IMR-90 (cell line): ENCODE measurements around the gene COPS7A. TPM values are rescaled to one million over a fixed set of nuclear protein-coding genes. Genes with fewer than 3 reads are reported as not detected.
A peak's percentile ranks its signal among the peaks of the same experiment; 100 is the strongest.

Source experiments
- ATAC-seq: fragments of 200-7000 bp; cut with Tn5 transposase; 2 replicates; pipeline ENCODE4 v1.9.1; 2020; ENCODE audit warnings: low read depth, mild to moderate bottlenecking, moderate library complexity
- BruUV-seq: library from RNA; stranded (reverse); fragments of 400-500 nt; replicated peaks from 2 replicates; lab custom pipeline; 2021; lab: Mats Ljungman, UMichigan
- CTCF ChIA-PET: fragments of 300-600 bp; formaldehyde crosslinking; extraction: SDS; loops from one replicate; lab custom pipeline; 2021; ENCODE audit warnings: antibody characterized with exemption; lab: Yijun Ruan, JAX
- POLR2A ChIA-PET: fragments of 300-600 bp; sonication (Branson Sonifier 250); formaldehyde crosslinking; loops from one replicate; lab custom pipeline; 2022; ENCODE audit warnings: antibody characterized with exemption; ENCODE audit not compliant: unreplicated experiment; lab: Charles Lee
- DNase-seq: peaks from one replicate; pipeline ENCODE4 v3.0.0; 2013
- H2AFZ ChIP-seq: replicated peaks from 2 replicates; pipeline ENCODE3; 2013; ENCODE audit warnings: low read length, mild to moderate bottlenecking; ENCODE audit not compliant: poor library complexity
- H2AK5ac ChIP-seq: 2 replicates; pipeline ENCODE4 v1.6.1; 2013; ENCODE audit warnings: low read depth, low read length, inconsistent platforms
- H2AK9ac ChIP-seq: replicated peaks from 2 replicates; pipeline ENCODE3; 2013; ENCODE audit warnings: mild to moderate bottlenecking, low read depth, low read length, moderate library complexity; ENCODE audit not compliant: poor library complexity
- H2BK120ac ChIP-seq: 2 replicates; pipeline ENCODE4 v1.6.1; 2013; ENCODE audit warnings: low read depth, low read length, inconsistent platforms
- H2BK15ac ChIP-seq: 3 replicates; pipeline ENCODE4 v1.6.1; 2013; ENCODE audit warnings: low read depth, low read length, inconsistent platforms
- H2BK20ac ChIP-seq: 2 replicates; pipeline ENCODE4 v1.6.1; 2013; ENCODE audit warnings: low read depth, mild to moderate bottlenecking, inconsistent platforms, low read length, moderate library complexity
- H2BK5ac ChIP-seq: 2 replicates; pipeline ENCODE4 v1.6.1; 2013; ENCODE audit warnings: mild to moderate bottlenecking, low read depth, low read length, inconsistent platforms; ENCODE audit not compliant: poor library complexity, severe bottlenecking
- H3K14ac ChIP-seq: replicated peaks from 2 replicates; pipeline ENCODE4 v1.6.1; 2013; ENCODE audit warnings: low read depth, low read length, inconsistent platforms
- H3K18ac ChIP-seq: 2 replicates; pipeline ENCODE4 v1.6.1; 2013; ENCODE audit warnings: low read depth, low read length, control low read depth
- H3K23ac ChIP-seq: 2 replicates; pipeline ENCODE4 v1.6.1; 2013; ENCODE audit warnings: low read depth, low read length, inconsistent platforms
- H3K27ac ChIP-seq: 2 replicates; pipeline ENCODE4 v1.5.1; 2013; ENCODE audit warnings: mild to moderate bottlenecking, control low read depth, low read length; ENCODE audit not compliant: insufficient read depth
- H3K27me3 ChIP-seq: 2 replicates; pipeline ENCODE4 v1.6.1; 2013; ENCODE audit warnings: low read length; ENCODE audit not compliant: control insufficient read depth, insufficient read depth
- H3K36me3 ChIP-seq: 2 replicates; pipeline ENCODE4 v1.6.1; 2013; ENCODE audit warnings: low read length, mixed read lengths; ENCODE audit not compliant: control insufficient read depth, insufficient read depth
- H3K4ac ChIP-seq: 2 replicates; pipeline ENCODE4 v1.6.1; 2013; ENCODE audit warnings: low read depth, low read length, inconsistent platforms
- H3K4me1 ChIP-seq: 2 replicates; pipeline ENCODE4 v1.6.1; 2013; ENCODE audit warnings: low read length, mixed read lengths; ENCODE audit not compliant: control insufficient read depth, insufficient read depth
- H3K4me2 ChIP-seq: 2 replicates; pipeline ENCODE4 v1.6.1; 2013; ENCODE audit warnings: low read depth, mild to moderate bottlenecking, control low read depth, low read length, moderate library complexity
- H3K4me3 ChIP-seq: 2 replicates; pipeline ENCODE4 v1.5.1; 2013; ENCODE audit warnings: low read depth, mild to moderate bottlenecking, control low read depth, low read length, moderate library complexity; ENCODE audit not compliant: insufficient read depth
- H3K56ac ChIP-seq: 2 replicates; pipeline ENCODE4 v1.6.1; 2013; ENCODE audit warnings: low read length, inconsistent platforms; ENCODE audit not compliant: insufficient read depth; ENCODE audit errors: extremely low read depth
- H3K79me1 ChIP-seq, 2 experiments: 2 replicates each; pipeline ENCODE4 v1.6.1; 2013; ENCODE audit warnings: low read length in 2 of 2, inconsistent platforms in 1 of 2, low read depth in 1 of 2
- H3K9ac ChIP-seq: 2 replicates; pipeline ENCODE4 v1.6.1; 2013; ENCODE audit warnings: low read depth, low read length, control low read depth
- H3K9me1 ChIP-seq: 2 replicates; pipeline ENCODE4 v1.6.1; 2013; ENCODE audit warnings: low read length, inconsistent platforms; ENCODE audit not compliant: insufficient read depth
- H3K9me3 ChIP-seq: 2 replicates; pipeline ENCODE4 v1.6.1; 2013; ENCODE audit warnings: low read length; ENCODE audit not compliant: control insufficient read depth, insufficient read depth
- H4K20me1 ChIP-seq: 2 replicates; pipeline ENCODE4 v1.6.1; 2013; ENCODE audit warnings: low read length, inconsistent platforms; ENCODE audit not compliant: insufficient read depth
- H4K5ac ChIP-seq: 2 replicates; pipeline ENCODE4 v1.6.1; 2013; ENCODE audit warnings: mild to moderate bottlenecking, low read depth, low read length, control low read depth
- H4K8ac ChIP-seq, 2 experiments: 2 replicates each; pipeline ENCODE4 v1.6.1; 2013; ENCODE audit warnings: low read depth in 2 of 2, low read length in 2 of 2, control low read depth in 1 of 2, inconsistent platforms in 1 of 2
- H4K91ac ChIP-seq: 2 replicates; pipeline ENCODE4 v1.6.1; 2013; ENCODE audit warnings: low read depth, low read length, inconsistent platforms; ENCODE audit not compliant: insufficient read depth
- BHLHE40 ChIP-seq: fragments of 150-350 bp; IDR thresholded peaks from 2 replicates; pipeline ENCODE4 v1.6.1; 2016; ENCODE audit warnings: mild to moderate bottlenecking, low read depth, low read length
- CEBPB ChIP-seq: IDR thresholded peaks from 2 replicates; pipeline ENCODE4 v1.6.1; 2012; ENCODE audit warnings: low read depth, low read length, improper control_type of control experiment
- CHD1 ChIP-seq: IDR thresholded peaks from 2 replicates; pipeline ENCODE4 v1.6.1; 2012; ENCODE audit warnings: low read depth, low read length, improper control_type of control experiment
- FOS ChIP-seq: fragments of 150-350 bp; IDR thresholded peaks from 2 replicates; pipeline ENCODE4 v1.6.1; 2016; ENCODE audit warnings: low read depth, low read length
- MAFK ChIP-seq: IDR thresholded peaks from 2 replicates; pipeline ENCODE4 v1.6.1; 2012; ENCODE audit warnings: low read depth, low read length, improper control_type of control experiment
- MAZ ChIP-seq: IDR thresholded peaks from 2 replicates; pipeline ENCODE4 v1.6.1; 2012; ENCODE audit warnings: low read depth, mild to moderate bottlenecking, low read length, improper control_type of control experiment, moderate library complexity, borderline replicate concordance
- MXI1 ChIP-seq: IDR thresholded peaks from 2 replicates; pipeline ENCODE4 v1.6.1; 2012; ENCODE audit warnings: low read depth, mild to moderate bottlenecking, low read length, moderate library complexity, borderline replicate concordance
- NFE2L2 ChIP-seq: fragments of 150-350 bp; IDR thresholded peaks from 2 replicates; pipeline ENCODE4 v1.6.1; 2016; ENCODE audit warnings: low read depth, mild to moderate bottlenecking, low read length
- POLR2A ChIP-seq: IDR thresholded peaks from 2 replicates; pipeline ENCODE4 v1.6.1; 2012; ENCODE audit warnings: mild to moderate bottlenecking, low read depth, low read length
- RAD21 ChIP-seq: IDR thresholded peaks from 2 replicates; pipeline ENCODE4 v1.6.1; 2012; ENCODE audit warnings: low read length, improper control_type of control experiment
- RCOR1 ChIP-seq: IDR thresholded peaks from 2 replicates; pipeline ENCODE4 v1.6.1; 2012; ENCODE audit warnings: mild to moderate bottlenecking, low read length, improper control_type of control experiment; ENCODE audit not compliant: insufficient replicate concordance
- RFX5 ChIP-seq: IDR thresholded peaks from 2 replicates; pipeline ENCODE4 v1.8.0; 2012; ENCODE audit warnings: low read depth, mild to moderate bottlenecking, low read length, moderate library complexity
- SMC3 ChIP-seq: fragments of 150-350 bp; IDR thresholded peaks from 2 replicates; pipeline ENCODE4 v1.6.1; 2016; ENCODE audit warnings: low read depth, mild to moderate bottlenecking, antibody characterized with exemption, low read length, moderate library complexity
- USF2 ChIP-seq: fragments of 150-350 bp; IDR thresholded peaks from 2 replicates; pipeline ENCODE4 v1.6.1; 2017; ENCODE audit warnings: mild to moderate bottlenecking, antibody characterized with exemption, low read length, low read depth
- WGBS, 2 experiments: methylation state at CpG; one replicate each; pipeline versions ENCODE4 v1.1.5 to v1.1.7; 2013; ENCODE audit warnings: missing lambda C conversion rate in 2 of 2; ENCODE audit not compliant: insufficient read length in 1 of 2; ENCODE audit errors: extremely low coverage in 2 of 2; 5-methylcytosine and 5-hydroxymethylcytosine counted together
- dilution Hi-C: fragments of 300-500 bp; cut with HindIII; formaldehyde crosslinking; loops from one replicate; pipeline ENCODE4 v1.14.3; 2018; ENCODE audit warnings: low sequenced_read_pairs; ENCODE audit not compliant: unreplicated experiment
- in situ Hi-C: fragments of 300-500 bp; cut with MboI; formaldehyde crosslinking; loops from 3 replicates; pipeline ENCODE4 v1.14.3; 2019; ENCODE audit warnings: low sequenced_read_pairs, inconsistent platforms, mixed read lengths
- intact Hi-C: fragments of 100-400 bp; cut with micrococcal nuclease; formaldehyde crosslinking; loops from 2 replicates; pipeline ENCODE4 v1.10.0; 2022
- polyA plus RNA-seq, 3 experiments: library from polyadenylated mRNA; depleted of rRNA; stranded (reverse); fragments of >200 nt; gene quantifications; 2 replicates each; pipeline ENCODE4 v1.2.3, GENCODE V29; 2012; ENCODE audit warnings: low replicate concordance in 1 of 3
- total RNA-seq: library from RNA; depleted of rRNA; stranded (reverse); fragments of >200 nt; gene quantifications from 2 replicates; pipeline ENCODE4 v1.2.3, GENCODE V29; 2012
- TF ChIP-seq, protein P1 (sequence below): fragments of 150-350 bp; IDR thresholded peaks from 2 replicates; pipeline ENCODE4 v1.6.1; 2016; ENCODE audit warnings: low read depth, mild to moderate bottlenecking, low read length, moderate library complexity, borderline replicate concordance
- TF ChIP-seq, protein P2 (sequence below): conservative IDR thresholded peaks from 2 replicates; pipeline ENCODE4 v1.5.1; 2012; ENCODE audit warnings: mild to moderate bottlenecking, low read depth, low read length, improper control_type of control experiment

Gene COPS7A
- total and polyA plus RNA-seq, 2 of the 4 experiments (the other 2 are of a cell fraction): 58.8 to 135 TPM

DNA sequence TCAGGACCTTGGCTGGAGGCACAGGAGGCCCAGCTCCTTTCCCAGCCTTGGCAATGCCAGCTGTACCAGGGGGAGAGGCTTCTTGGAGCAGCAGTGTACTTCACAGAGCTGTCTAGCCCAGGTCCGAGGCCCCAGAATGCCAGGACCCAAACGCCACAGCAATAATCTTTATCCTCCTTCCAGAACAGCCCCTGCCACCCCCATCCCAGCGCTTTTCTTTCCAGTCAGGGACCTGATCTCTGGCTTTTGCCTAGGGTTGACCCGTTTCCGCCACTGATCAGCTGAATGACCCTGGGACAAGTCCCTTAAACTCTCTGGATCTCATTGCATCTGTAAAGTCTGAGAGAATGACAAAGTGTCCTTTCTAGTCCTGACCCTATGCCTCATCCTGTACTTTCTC is 53.5 kb downstream of the COPS7A start:
- H2AK5ac ChIP-seq: no peak overlapping the region
- no peaks in the 10 kb centered on the region for H3K9me3 ChIP-seq
- DNase-seq (no peak), ATAC-seq (no peak)
- H3K79me1 ChIP-seq: no peaks in the 10 kb centered on the region
- no peak overlapping the region for H2AFZ ChIP-seq
- H4K91ac ChIP-seq: no peak overlapping the region
- H2BK120ac ChIP-seq: no peak overlapping the region
- dilution Hi-C loops (no loop called here), intact Hi-C loops (no loop called here), in situ Hi-C loops (no loop called here)
- no peak overlapping the region; the same call in 1 of the 2 replicates for H3K23ac ChIP-seq
- H4K8ac ChIP-seq: no peak overlapping the region
- H3K27me3 ChIP-seq: no peaks in the 10 kb centered on the region
- no peak overlapping the region for H2BK5ac ChIP-seq
- BruUV-seq: no TSS peak
- H2AK9ac ChIP-seq: peak overlapping the region; percentile 45
- peaks cover 4% of the 10 kb centered on the region; the same call in 1 of the 2 replicates for H3K4me1 ChIP-seq
- no peak overlapping the region for H3K27ac ChIP-seq
- WGBS, 2 experiments: 92% methylated on average over 2 of the region's 5 CpGs; no CpG with 5 or more reads in 1 of the 2 experiments
- H3K56ac ChIP-seq: no peak overlapping the region
- H3K4me2 ChIP-seq: no peak overlapping the region
- H4K20me1 ChIP-seq: no peaks in the 10 kb centered on the region
- H3K4me3 ChIP-seq: no peak overlapping the region
- POLR2A ChIA-PET: no interaction called here
- CTCF ChIA-PET: interaction anchor here (1.2 to 2.3 kb wide), 2 partner anchors 11 to 24 kb away, joined by 4 to 16 read pairs; partner anchors contain the start of gene MLF2
- no peak overlapping the region for H3K4ac ChIP-seq
- H3K36me3 ChIP-seq: no peaks in the 10 kb centered on the region
- no peak overlapping the region for H2BK20ac ChIP-seq
- no peak overlapping the region for H2BK15ac ChIP-seq
- TF ChIP-seq CHD1 (no peak), MXI1 (no peak), RCOR1 (no peak), FOS (no peak), NFE2L2 (no peak), MAFK (no peak), RFX5 (no peak), MAZ (no peak), BHLHE40 (no peak), POLR2A (no peak), RAD21 (no peak), USF2 (no peak), SMC3 (no peak), CEBPB (no peak)
- TF ChIP-seq, protein P1, sequence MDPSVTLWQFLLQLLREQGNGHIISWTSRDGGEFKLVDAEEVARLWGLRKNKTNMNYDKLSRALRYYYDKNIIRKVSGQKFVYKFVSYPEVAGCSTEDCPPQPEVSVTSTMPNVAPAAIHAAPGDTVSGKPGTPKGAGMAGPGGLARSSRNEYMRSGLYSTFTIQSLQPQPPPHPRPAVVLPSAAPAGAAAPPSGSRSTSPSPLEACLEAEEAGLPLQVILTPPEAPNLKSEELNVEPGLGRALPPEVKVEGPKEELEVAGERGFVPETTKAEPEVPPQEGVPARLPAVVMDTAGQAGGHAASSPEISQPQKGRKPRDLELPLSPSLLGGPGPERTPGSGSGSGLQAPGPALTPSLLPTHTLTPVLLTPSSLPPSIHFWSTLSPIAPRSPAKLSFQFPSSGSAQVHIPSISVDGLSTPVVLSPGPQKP: no peak
- TF ChIP-seq, protein P2, sequence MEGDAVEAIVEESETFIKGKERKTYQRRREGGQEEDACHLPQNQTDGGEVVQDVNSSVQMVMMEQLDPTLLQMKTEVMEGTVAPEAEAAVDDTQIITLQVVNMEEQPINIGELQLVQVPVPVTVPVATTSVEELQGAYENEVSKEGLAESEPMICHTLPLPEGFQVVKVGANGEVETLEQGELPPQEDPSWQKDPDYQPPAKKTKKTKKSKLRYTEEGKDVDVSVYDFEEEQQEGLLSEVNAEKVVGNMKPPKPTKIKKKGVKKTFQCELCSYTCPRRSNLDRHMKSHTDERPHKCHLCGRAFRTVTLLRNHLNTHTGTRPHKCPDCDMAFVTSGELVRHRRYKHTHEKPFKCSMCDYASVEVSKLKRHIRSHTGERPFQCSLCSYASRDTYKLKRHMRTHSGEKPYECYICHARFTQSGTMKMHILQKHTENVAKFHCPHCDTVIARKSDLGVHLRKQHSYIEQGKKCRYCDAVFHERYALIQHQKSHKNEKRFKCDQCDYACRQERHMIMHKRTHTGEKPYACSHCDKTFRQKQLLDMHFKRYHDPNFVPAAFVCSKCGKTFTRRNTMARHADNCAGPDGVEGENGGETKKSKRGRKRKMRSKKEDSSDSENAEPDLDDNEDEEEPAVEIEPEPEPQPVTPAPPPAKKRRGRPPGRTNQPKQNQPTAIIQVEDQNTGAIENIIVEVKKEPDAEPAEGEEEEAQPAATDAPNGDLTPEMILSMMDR: no peak
- H3K9ac ChIP-seq: no peak overlapping the region
- H4K5ac ChIP-seq: no peak overlapping the region
- no peak overlapping the region for H3K14ac ChIP-seq
- H3K9me1 ChIP-seq: no peaks in the 10 kb centered on the region
- H3K18ac ChIP-seq: no peak overlapping the region
